HG03521 (cell line): ENCODE results near the gene MMRN1.

Source experiments
- ATAC-seq: cut with Tn5 transposase; IDR thresholded peaks from one replicate; pipeline ENCODE4 v1.9.1; 2021; ENCODE audit warnings: mild to moderate bottlenecking, moderate library complexity; ENCODE audit not compliant: unreplicated experiment

The MMRN1 gene

GRCh38 chr4:89995814-89996213 lies 101.2 kb downstream of the MMRN1 start:
- ATAC-seq: no peak

DNA sequence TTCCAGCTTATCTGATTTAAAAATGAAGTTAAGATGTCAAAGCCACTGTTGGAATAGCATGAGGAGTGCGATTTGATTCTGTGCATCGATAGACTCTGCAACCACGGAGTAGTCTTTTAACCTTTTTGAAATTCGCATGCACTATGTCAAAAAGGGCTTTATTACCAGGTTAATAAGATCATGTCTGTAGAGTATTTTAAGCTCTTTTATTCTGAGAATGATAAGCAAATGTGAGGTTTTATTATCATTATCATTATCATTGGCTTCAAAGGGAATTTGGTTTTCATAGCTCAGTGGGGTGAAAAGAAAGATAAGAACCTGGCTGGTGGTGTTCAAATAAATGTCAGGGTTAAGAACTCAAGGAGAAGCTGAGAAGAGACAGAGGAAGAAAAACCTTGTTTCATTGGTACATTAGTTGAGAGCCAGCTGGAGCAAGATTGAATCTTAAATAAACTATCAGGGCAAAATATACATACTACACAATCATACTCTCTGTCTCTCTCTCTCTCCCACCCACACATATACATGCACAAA lies 102.6 kb downstream of the MMRN1 start:
- no peak for ATAC-seq

- ATAC-seq: no peak
Observed at GRCh38 chr4:89998469-89999011, 103.9 kb downstream of the MMRN1 start.

- no peak for ATAC-seq
Observed at GRCh38 chr4:90001023-90001422, 106.4 kb downstream of the MMRN1 start.

- no peak for ATAC-seq
Observed at GRCh38 chr4:90002441-90003062, 107.9 kb downstream of the MMRN1 start.
